ENCODE measurements around the gene CDHR1.

DNA sequence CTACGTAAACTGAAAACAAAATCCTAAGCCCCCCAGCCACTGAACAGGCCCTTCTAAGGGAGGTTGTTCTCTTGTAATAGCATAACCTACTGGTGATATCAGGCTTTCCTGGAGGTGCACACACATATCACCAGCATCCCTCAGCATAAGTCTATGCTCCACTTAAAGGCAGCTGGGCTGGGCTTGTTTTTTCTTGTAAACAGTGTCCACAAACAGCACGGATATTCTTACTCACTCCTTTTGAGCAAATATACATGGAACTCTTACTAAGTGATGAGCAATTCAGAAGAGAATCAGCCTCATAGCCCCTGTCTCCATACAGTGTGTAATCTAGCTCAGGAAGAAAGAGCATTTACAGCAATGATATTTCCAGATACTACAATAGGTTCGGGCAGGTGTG is 44.6 kb downstream of the CDHR1 start:
- TF ChIP-seq, protein P1, sequence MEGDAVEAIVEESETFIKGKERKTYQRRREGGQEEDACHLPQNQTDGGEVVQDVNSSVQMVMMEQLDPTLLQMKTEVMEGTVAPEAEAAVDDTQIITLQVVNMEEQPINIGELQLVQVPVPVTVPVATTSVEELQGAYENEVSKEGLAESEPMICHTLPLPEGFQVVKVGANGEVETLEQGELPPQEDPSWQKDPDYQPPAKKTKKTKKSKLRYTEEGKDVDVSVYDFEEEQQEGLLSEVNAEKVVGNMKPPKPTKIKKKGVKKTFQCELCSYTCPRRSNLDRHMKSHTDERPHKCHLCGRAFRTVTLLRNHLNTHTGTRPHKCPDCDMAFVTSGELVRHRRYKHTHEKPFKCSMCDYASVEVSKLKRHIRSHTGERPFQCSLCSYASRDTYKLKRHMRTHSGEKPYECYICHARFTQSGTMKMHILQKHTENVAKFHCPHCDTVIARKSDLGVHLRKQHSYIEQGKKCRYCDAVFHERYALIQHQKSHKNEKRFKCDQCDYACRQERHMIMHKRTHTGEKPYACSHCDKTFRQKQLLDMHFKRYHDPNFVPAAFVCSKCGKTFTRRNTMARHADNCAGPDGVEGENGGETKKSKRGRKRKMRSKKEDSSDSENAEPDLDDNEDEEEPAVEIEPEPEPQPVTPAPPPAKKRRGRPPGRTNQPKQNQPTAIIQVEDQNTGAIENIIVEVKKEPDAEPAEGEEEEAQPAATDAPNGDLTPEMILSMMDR (IDR thresholded peaks at IDR 0.05; ENCODE audit: low read depth, low read length, missing input control), result no peak
- TF ChIP-seq TAF1 (conservative IDR thresholded peaks at IDR 0.05) (no peak), GABPA (IDR thresholded peaks at IDR 0.05 in 1 of 2, conservative IDR thresholded peaks at IDR 0.05 in 1 of 2) (no peak)

Data from liver (tissue), 3 donors.